Duodenal mucosa (tissue), 2 donors: ENCODE data around the gene MIGA2.

Experiments
- H3K27ac ChIP-seq: one replicate; pipeline ENCODE4 v1.7.0; 2013; ENCODE audit warnings: low read depth, low read length
- H3K27me3 ChIP-seq, 2 donors: one replicate each; pipeline ENCODE4 v1.7.0; 2013; ENCODE audit warnings: low read length in 2 of 2, control low read depth in 1 of 2; ENCODE audit not compliant: insufficient read depth in 2 of 2, control insufficient read depth in 1 of 2
- H3K36me3 ChIP-seq, 2 donors: one replicate each; pipeline ENCODE4 v1.7.0; 2013; ENCODE audit warnings: low read length in 2 of 2, control low read depth in 1 of 2; ENCODE audit not compliant: insufficient read depth in 2 of 2, control insufficient read depth in 1 of 2
- H3K4me1 ChIP-seq, 2 donors: one replicate each; pipeline ENCODE4 v1.7.0; 2013; ENCODE audit warnings: low read length in 2 of 2, control low read depth in 1 of 2; ENCODE audit not compliant: insufficient read depth in 2 of 2, control insufficient read depth in 1 of 2
- H3K4me3 ChIP-seq, 2 donors: one replicate each; pipeline ENCODE4 v1.7.0; 2013; ENCODE audit warnings: low read length in 2 of 2, low read depth in 1 of 2
- H3K9ac ChIP-seq, 2 donors: one replicate each; pipeline ENCODE4 v1.7.0; 2013; ENCODE audit warnings: low read length in 2 of 2, low read depth in 1 of 2
- H3K9me3 ChIP-seq, 2 donors: one replicate each; pipeline ENCODE4 v1.7.0; 2013; ENCODE audit warnings: low read length in 2 of 2, control low read depth in 1 of 2; ENCODE audit not compliant: control insufficient read depth in 1 of 2

Gene MIGA2

DNA sequence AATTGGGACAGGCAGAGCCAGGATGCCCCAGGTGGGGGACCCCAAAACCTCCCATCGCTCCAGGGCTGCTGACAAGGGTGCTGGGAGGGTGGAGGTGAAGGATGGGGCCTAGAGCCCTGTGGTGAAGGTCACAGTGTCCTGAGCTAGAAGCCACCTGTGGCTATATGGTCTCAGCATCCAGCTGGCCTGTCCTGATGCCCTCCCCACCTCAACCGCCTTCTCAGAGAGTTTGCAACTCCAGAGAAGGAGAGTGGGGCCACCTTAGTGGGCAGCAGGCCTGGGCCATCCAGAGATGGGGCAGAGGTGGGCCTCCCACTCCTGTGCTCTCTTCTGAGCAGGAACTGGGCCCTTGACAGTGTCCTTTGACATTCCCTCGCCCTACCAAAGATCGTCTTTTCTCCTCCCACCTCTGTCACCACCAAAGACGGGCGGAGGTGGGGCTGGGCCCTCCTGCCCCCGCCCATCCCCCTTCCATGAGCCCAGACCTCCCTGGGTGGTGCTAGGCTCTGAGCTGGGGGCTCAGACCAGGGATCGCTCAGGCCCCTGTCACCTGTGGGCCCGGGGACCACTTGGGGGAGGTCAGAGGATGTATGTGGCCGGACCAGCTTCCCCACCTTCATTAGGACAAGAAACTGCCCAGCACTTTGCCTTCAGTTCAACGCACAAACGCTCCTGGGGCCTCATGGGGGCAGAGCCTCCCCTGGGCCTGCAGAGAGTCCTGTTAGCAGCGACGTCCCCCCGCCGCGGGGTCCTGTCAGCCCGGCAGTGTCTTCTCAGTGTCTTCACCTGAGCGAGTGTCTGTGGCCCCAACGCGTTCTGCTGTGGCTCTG is 34.5 kb downstream of the MIGA2 start:
- Histone ChIP-seq H3K36me3 (peaks cover 23 to 26% of the 10 kb centered on the region in 2 donors), H3K27ac (no peak overlapping the region), H3K9me3 (no peaks in the 10 kb centered on the region), H3K4me1 (peaks cover 45 to 46% of the 10 kb centered on the region in 2 donors), H3K9ac (no peak overlapping the region), H3K27me3 (no peaks in the 10 kb centered on the region), H3K4me3 (no peak overlapping the region)

DNA sequence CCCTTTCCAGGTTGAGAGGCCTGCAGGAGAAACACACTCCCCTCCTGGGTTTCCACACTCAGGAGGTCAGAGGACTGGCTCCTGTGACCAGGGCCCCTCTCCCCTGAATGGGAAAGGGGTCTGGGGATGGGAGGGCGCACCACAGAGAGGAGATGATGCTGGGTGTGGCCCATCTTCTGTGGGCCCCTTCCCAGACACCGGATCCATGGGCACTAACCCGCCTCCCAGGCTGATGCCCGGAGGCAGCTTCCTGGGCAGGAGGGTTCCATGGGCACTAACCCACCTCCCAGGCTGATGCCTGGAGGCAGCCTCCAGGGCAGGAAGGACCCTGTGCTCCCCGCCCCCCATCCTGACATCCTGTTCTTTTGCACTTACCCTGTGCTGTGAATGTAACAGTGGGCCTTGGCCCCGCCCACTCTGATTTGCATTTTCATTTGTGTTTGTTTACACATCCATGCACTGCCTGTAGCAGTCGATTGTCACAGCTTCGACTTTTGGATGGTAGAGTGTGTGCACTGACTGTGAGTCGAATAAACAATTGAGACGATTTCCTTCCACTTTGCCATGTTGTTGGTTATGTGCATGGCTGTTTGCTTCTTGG is 35.2 kb downstream of the MIGA2 start:
- Histone ChIP-seq H3K27ac (no peak overlapping the region), H3K9ac (no peak overlapping the region), H3K27me3 (no peaks in the 10 kb centered on the region), H3K36me3 (peaks cover 22 to 23% of the 10 kb centered on the region in 2 donors), H3K4me1 (peaks cover 51 to 52% of the 10 kb centered on the region in 2 donors), H3K9me3 (no peaks in the 10 kb centered on the region), H3K4me3 (no peak overlapping the region)

DNA sequence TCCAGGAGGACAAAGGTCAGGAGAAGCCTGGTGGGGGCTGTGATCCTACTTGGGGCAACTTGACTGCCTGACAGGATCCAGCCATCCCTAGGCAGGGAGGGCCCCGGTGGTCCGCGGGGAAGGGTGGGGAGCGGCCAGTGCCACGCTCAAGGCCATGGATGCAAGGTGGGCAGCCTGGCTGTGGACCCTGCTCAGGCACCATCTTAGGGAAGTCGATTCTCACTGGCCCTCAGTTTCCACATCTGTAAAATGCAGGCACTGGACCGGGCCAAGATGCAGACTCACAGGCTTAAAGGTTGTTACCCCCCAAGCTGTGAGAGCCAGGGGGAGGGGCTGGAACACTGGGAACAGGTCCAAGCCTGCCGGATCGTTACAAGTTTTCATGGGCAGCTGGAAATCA is 35.7 kb downstream of the MIGA2 start:
- H3K27me3 ChIP-seq: no peaks in the 10 kb centered on the region
- H3K9me3 ChIP-seq: no peaks in the 10 kb centered on the region
- no peak overlapping the region for H3K9ac ChIP-seq
- peaks cover 20 to 21% of the 10 kb centered on the region in 2 donors for H3K36me3 ChIP-seq
- H3K27ac ChIP-seq: no peak overlapping the region
- no peak overlapping the region for H3K4me3 ChIP-seq
- peaks cover 57% of the 10 kb centered on the region in 2 donors for H3K4me1 ChIP-seq

DNA sequence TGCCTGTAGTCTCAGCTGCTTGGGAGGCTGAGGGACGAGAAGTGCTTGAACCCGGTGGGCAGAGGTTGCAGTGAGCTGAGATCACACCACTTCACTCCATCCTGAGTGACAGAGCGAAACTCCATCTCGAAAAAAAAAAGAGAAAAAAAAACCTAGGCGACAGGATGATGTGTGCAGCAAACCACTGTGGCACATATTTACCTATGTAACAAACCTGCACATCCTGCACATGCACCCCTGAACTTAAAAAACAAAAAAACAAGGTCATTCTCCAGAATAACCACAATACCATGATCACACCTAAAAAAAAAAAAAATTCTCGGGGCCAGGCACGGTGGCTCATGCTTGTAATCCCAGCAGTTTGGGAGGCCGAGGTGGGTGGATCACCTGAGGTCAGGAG is 37.0 kb downstream of the MIGA2 start:
- Histone ChIP-seq H3K27me3 (no peaks in the 10 kb centered on the region), H3K9ac (no peak overlapping the region), H3K27ac (no peak overlapping the region), H3K4me1 (peaks cover 56 to 58% of the 10 kb centered on the region in 2 donors), H3K36me3 (peaks cover 8 to 9% of the 10 kb centered on the region in 2 donors), H3K4me3 (no peak overlapping the region), H3K9me3 (no peaks in the 10 kb centered on the region)

DNA sequence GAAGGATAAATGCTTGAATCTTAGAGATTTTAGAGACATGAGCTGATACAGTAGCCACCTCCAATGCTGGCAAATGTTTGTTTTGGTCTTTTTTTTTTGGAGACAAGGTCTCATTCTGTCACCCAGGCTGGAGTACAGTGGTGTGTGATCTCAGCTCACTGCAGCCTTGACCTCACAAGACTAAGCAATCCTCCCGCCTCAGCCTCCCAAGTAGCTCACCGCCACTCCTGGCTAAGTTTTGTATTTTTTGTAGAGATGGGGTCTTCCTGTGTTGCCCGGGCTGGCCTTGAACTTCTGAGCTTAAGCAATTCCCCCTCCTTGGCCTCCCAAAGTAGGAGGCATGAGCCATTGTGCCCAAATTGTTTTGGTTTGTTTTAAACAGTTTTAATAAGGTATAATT is 37.7 kb downstream of the MIGA2 start:
- peaks cover 4 to 5% of the 10 kb centered on the region in 2 donors for H3K36me3 ChIP-seq
- no peak overlapping the region for H3K9ac ChIP-seq
- no peaks in the 10 kb centered on the region for H3K27me3 ChIP-seq
- no peak overlapping the region for H3K4me3 ChIP-seq
- H3K27ac ChIP-seq: no peak overlapping the region
- no peaks in the 10 kb centered on the region for H3K9me3 ChIP-seq
- peaks cover 56 to 57% of the 10 kb centered on the region in 2 donors for H3K4me1 ChIP-seq

DNA sequence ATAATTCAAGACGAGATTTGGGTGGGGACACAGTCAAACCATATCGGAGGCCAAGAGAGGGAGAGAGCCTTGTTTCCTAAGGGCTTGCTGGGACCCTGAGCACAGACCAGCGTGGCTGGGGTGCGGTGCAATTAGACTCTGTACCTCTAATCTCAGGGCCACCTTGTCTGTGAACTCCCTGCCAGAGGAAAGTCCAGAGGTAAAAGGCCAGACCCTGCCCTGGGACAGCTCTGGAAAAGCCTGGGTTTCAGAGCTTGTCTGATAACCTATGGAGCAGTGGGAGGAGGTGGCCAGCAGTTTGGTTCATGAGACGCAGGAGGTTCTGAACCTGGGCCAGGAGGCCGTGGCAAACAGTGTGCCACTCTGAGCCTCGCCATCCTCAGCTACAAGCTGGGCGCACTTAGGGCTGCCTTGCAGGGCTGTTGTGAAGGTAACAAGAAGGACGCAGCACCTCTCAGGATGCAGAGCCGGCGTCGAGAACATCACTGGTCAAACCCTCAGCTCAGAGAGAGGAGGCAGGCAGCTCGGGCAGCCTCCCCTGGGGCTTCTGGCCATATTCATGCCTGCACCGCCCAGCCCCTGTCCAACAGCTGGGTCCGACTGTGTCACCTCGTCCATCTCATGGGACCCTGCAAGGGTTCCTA is 39.7 kb downstream of the MIGA2 start:
- Histone ChIP-seq H3K9ac (peak overlapping the region in 1 of 2 donors; percentile 57), H3K27me3 (no peaks in the 10 kb centered on the region), H3K4me3 (no peak overlapping the region), H3K36me3 (peaks cover 4 to 5% of the 10 kb centered on the region in 2 donors), H3K4me1 (peaks cover 41 to 52% of the 10 kb centered on the region in 2 donors), H3K9me3 (no peaks in the 10 kb centered on the region), H3K27ac (peak overlapping the region; percentile 45)

DNA sequence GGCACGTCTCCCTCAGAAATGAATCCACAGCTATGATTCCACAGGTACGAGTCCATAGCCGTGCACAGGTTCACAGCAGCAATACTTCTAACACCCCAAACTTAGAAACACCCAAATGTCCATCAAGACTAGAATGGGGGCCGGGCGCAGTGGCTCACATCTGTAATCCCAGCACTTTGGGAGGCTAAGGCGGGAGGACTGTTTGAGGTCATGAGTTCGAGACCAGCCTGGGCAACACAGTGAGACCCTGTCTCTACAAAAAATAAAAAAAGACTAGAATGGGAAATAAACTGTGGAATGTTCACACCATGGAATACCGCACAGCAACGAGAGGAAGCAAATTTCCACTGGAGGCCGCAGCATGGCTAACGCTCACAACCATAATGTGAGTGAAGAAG is 40.2 kb downstream of the MIGA2 start:
- H3K4me1 ChIP-seq: peaks cover 37 to 49% of the 10 kb centered on the region in 2 donors
- H3K9ac ChIP-seq: peak overlapping the region; percentile 6 to 57
- H3K9me3 ChIP-seq: no peaks in the 10 kb centered on the region
- H3K36me3 ChIP-seq: peaks cover under 1 to 1% of the 10 kb centered on the region in 2 donors
- peak overlapping the region; percentile 45 for H3K27ac ChIP-seq
- no peak overlapping the region for H3K4me3 ChIP-seq
- no peaks in the 10 kb centered on the region for H3K27me3 ChIP-seq

DNA sequence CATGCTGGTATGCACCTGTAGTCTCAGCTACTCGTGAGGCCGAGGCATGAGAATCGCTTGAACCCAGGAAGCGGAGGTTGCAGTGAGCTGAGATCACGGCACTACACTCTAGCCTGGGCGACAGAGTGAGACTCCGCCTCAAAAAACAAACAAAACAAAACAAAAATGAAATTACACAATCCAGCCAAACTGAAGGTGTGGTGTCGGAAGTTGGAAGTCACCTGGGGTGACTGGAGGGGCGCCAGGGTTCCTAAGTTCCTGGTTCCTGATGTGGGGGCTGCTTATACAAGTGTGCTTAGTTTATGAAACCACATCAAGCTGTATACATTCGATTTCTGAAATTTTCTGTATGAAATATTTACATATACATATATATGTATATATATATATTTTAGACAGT is 40.8 kb downstream of the MIGA2 start:
- no peak overlapping the region for H3K9ac ChIP-seq
- H3K4me3 ChIP-seq: no peak overlapping the region
- H3K36me3 ChIP-seq: no peaks in the 10 kb centered on the region
- no peaks in the 10 kb centered on the region for H3K27me3 ChIP-seq
- no peaks in the 10 kb centered on the region for H3K9me3 ChIP-seq
- no peak overlapping the region for H3K27ac ChIP-seq
- peaks cover 37 to 49% of the 10 kb centered on the region in 2 donors for H3K4me1 ChIP-seq

DNA sequence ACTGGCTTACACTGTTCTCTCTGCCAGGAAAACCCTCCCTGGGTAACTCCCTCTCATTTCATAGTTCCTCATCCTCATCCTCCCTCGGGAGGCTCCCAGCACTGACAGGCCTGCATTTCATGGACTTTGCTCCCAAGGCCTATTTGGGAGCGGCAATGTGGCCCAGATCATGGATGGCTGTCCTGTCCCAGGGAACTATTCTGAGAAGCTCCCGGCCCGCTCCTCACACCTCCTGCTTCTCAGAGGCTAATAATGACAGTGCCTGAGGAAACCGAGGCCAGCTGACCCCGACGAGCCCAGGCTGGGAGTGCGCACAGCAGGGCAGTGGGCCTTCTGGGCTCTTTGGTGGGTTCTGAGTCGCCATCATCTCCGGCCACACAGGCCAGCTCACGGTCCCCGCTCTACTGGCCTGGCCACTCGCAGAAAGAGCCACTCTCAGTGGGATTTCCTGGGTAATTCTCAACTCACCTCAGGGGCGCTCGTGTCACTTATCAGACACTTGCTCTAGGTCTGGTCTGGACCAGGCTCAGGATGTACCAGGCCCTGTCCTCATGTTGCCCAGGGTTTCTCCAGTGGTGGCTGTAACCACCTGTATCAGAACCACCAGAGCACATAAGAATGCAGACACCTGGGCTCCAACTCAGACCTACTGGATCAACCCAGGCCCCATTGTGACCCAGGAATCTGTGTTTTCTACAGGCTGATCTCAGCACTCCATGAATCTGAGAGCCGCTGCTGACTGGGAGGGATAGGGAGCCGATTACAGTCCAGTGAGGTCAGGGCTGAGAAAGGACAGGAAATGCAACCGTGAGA is 42.5 kb downstream of the MIGA2 start:
- Histone ChIP-seq H3K4me3 (peak overlapping the region; percentile 36 to 40), H3K27me3 (no peaks in the 10 kb centered on the region), H3K36me3 (peaks cover 0 to 8% of the 10 kb centered on the region in 2 donors), H3K9me3 (no peaks in the 10 kb centered on the region), H3K4me1 (peaks cover 52 to 64% of the 10 kb centered on the region in 2 donors), H3K27ac (peak overlapping the region; percentile 71), H3K9ac (peak overlapping the region in 1 of 2 donors; percentile 43)
